Cardiac muscle cell (in vitro differentiated cells and primary cell): ENCODE measurements around the gene PHLDB2. TPM values are rescaled to one million over a fixed set of nuclear protein-coding genes. Genes with fewer than 3 reads are reported as not detected.
A peak's percentile ranks its signal among the peaks of the same experiment; 100 is the strongest.

ENCODE experiments used
- DNase-seq, 2 donors: peaks; one replicate each; pipeline versions ENCODE4 v3.0.0 to v3.0.0-alpha.2; 2010 to 2017; ENCODE audit warnings: low read depth in 1 of 2, low spot score in 1 of 2
- H3K27ac ChIP-seq: fragments of 200-600 bp; sonication (generic); 2 replicates; pipeline ENCODE4 v1.5.1; 2016
- H3K27me3 ChIP-seq: fragments of 200-600 bp; sonication (generic); 2 replicates; pipeline ENCODE4 v1.6.0; 2016; ENCODE audit warnings: control low read depth
- H3K36me3 ChIP-seq: fragments of 200-600 bp; sonication (generic); 2 replicates; pipeline ENCODE4 v1.5.1; 2016; ENCODE audit warnings: control low read depth
- H3K4me1 ChIP-seq: fragments of 200-600 bp; sonication (generic); 2 replicates; pipeline ENCODE4 v1.8.1; 2017; ENCODE audit warnings: low read depth, mild to moderate bottlenecking, mixed run types
- H3K4me3 ChIP-seq: fragments of 200-600 bp; sonication (generic); 2 replicates; pipeline ENCODE4 v1.5.1; 2016; ENCODE audit warnings: mild to moderate bottlenecking
- H3K9me3 ChIP-seq: fragments of 200-600 bp; sonication (generic); 2 replicates; pipeline ENCODE4 v1.5.1; 2017; ENCODE audit warnings: low read depth, mild to moderate bottlenecking, control low read depth
- CTCF ChIP-seq: IDR thresholded peaks from 2 replicates; pipeline ENCODE4 v1.5.1; 2012; ENCODE audit warnings: low read depth, mild to moderate bottlenecking, low read length
- polyA plus RNA-seq: library from polyadenylated mRNA; unstranded; fragments of >200 nt; fragmentation: Nextera tagmentation; extraction: Ambion mirVana; gene quantifications from 2 replicates; pipeline ENCODE4 v1.2.1, GENCODE V29; 2016
- total RNA-seq: library from RNA; depleted of rRNA; stranded (reverse); fragments of >200 nt; gene quantifications from 2 replicates; pipeline ENCODE4 v1.2.3, GENCODE V29; 2016

Gene PHLDB2
- total and polyA plus RNA-seq, 2 experiments from 2014 or later, result 11.3 to 27.2 TPM

DNA sequence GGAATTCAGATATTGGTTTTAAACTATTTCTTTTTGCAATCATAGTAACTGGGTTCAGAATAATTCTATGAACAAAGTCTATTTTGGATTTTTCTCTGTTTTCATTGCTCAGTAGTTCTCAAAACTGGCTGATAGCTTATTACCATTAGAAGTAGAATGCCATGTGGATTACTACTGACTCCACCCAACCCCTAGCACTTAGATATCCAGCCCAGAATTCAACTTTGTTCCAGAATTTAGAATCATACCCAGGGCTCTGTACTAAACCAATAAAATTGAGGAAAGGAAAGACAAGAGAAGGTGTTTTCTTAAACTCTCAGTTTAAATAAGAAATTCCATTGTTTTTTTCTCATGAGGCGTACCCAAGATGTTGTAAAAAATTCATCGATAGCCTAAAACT is 80.8 kb downstream of the PHLDB2 start:
- DNase-seq, result no peak
- Histone ChIP-seq H3K27ac (no peak overlapping the region), H3K4me1 (no peaks in the 10 kb centered on the region), H3K4me3 (no peak overlapping the region), H3K36me3 (peaks cover 4% of the 10 kb centered on the region), H3K27me3 (no peaks in the 10 kb centered on the region), H3K9me3 (no peaks in the 10 kb centered on the region)
- no peak for TF ChIP-seq CTCF

GRCh38 chr3:111943533-111943932 is 84.5 kb downstream of the PHLDB2 start:
- H3K27ac ChIP-seq, result no peak overlapping the region
- no peak for DNase-seq
- H3K9me3 ChIP-seq, result no peaks in the 10 kb centered on the region
- no peaks in the 10 kb centered on the region for H3K27me3 ChIP-seq
- TF ChIP-seq CTCF, result no peak
- H3K4me1 ChIP-seq, result no peaks in the 10 kb centered on the region
- no peak overlapping the region for H3K4me3 ChIP-seq
- peaks cover 4% of the 10 kb centered on the region for H3K36me3 ChIP-seq

DNA sequence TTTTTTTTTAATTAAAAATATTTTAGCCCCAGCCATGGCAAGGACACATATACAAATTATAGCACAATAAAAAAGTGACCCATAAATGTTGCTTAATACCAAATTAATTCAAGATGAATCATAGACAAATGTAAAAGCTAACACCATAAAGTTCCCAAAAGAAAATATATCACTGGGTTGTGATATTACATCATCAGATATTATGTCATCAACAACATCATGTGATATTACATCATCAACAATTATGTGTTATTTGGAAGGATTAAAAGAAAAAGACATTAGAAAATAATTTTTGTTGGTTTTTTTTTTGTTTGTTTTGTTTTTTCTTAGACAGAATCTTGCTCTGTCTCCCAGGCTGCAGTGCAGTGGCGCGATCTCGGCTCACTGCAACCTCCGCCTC is 85.3 kb downstream of the PHLDB2 start:
- no peaks in the 10 kb centered on the region for H3K4me1 ChIP-seq
- peak in 1 of 2 donors; percentile 13 for DNase-seq
- no peak overlapping the region for H3K27ac ChIP-seq
- H3K4me3 ChIP-seq, result no peak overlapping the region
- H3K27me3 ChIP-seq, result no peaks in the 10 kb centered on the region
- no peak for TF ChIP-seq CTCF
- no peaks in the 10 kb centered on the region for H3K9me3 ChIP-seq
- peaks cover 4% of the 10 kb centered on the region for H3K36me3 ChIP-seq

DNA sequence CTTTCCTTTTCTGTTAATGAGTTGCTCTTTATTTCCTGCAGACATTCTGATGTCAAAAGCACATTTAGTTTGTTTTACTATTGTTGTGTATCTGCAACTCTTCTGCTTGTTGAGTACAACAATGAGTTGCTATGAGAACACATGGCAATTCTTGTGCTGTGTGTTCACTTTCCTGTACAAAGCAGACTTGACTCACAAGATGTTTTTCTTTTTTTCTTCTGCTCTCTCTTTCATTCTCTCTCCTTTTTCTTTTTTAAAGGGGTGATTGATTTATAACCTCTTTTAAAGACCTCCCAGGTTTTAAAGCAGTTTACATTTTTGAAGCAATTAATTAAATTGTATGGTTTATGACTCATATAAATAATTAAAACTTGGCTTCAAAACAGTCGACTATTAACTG is 88.2 kb downstream of the PHLDB2 start:
- Histone ChIP-seq H3K27ac (no peak overlapping the region), H3K4me3 (no peak overlapping the region), H3K27me3 (no peaks in the 10 kb centered on the region), H3K4me1 (no peaks in the 10 kb centered on the region), H3K36me3 (no peaks in the 10 kb centered on the region), H3K9me3 (no peaks in the 10 kb centered on the region)
- peak in 1 of 2 donors; percentile 37 for DNase-seq
- no peak for TF ChIP-seq CTCF

- H3K4me1 ChIP-seq, result peaks cover 4% of the 10 kb centered on the region
- H3K9me3 ChIP-seq, result no peaks in the 10 kb centered on the region
- H3K4me3 ChIP-seq, result no peak overlapping the region
- no peaks in the 10 kb centered on the region for H3K27me3 ChIP-seq
- no peaks in the 10 kb centered on the region for H3K36me3 ChIP-seq
- TF ChIP-seq CTCF, result no peak
- no peak for DNase-seq
- H3K27ac ChIP-seq, result no peak overlapping the region
Measured at GRCh38 chr3:111948786-111949185, 89.7 kb downstream of the PHLDB2 start.

GRCh38 chr3:111949712-111950111 is 90.6 kb downstream of the PHLDB2 start:
- no peaks in the 10 kb centered on the region for H3K27me3 ChIP-seq
- peaks cover 4% of the 10 kb centered on the region for H3K4me1 ChIP-seq
- no peak for TF ChIP-seq CTCF
- H3K36me3 ChIP-seq, result no peaks in the 10 kb centered on the region
- no peak overlapping the region for H3K27ac ChIP-seq
- no peak for DNase-seq
- H3K4me3 ChIP-seq, result no peak overlapping the region
- H3K9me3 ChIP-seq, result no peaks in the 10 kb centered on the region
